ENCODE measurements around the gene SPRYD7. TPM values are rescaled to one million over a fixed set of nuclear protein-coding genes. Genes with fewer than 3 reads are reported as not detected.

The SPRYD7 gene
- total RNA-seq, 2 experiments from 2014 or later, result 1.1 to 1.5 TPM

DNA sequence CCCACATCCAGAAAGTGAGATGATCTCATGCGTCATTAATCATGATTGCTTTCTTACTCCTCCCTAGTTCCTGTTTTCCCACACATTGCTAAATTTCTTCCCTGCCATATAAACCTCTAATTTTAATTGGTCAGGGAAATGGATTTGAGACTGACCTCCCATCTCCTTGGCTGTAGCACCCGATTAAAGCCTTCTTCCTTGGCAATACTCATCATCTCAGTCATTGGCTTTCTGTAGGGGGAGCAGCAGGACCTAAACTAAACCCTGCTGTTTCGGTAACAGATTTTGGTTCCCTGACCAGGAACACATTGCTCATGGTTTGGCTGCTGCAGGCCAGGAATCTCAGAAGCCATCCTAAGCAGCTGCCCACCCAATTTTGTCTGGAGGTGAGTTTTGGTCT is 61.7 kb downstream of the SPRYD7 start:
- Mint-ChIP-seq H3K36me3 (ENCODE audit: low read depth) (no peaks in the 10 kb centered on the region), H3K27ac (no peak overlapping the region), H3K4me1 (ENCODE audit: low read depth) (no peaks in the 10 kb centered on the region), H3K27me3 (peaks cover 6% of the 10 kb centered on the region), H3K9me3 (peaks cover 6% of the 10 kb centered on the region), H3K4me3 (no peak overlapping the region)
- TF ChIP-seq, protein P1, sequence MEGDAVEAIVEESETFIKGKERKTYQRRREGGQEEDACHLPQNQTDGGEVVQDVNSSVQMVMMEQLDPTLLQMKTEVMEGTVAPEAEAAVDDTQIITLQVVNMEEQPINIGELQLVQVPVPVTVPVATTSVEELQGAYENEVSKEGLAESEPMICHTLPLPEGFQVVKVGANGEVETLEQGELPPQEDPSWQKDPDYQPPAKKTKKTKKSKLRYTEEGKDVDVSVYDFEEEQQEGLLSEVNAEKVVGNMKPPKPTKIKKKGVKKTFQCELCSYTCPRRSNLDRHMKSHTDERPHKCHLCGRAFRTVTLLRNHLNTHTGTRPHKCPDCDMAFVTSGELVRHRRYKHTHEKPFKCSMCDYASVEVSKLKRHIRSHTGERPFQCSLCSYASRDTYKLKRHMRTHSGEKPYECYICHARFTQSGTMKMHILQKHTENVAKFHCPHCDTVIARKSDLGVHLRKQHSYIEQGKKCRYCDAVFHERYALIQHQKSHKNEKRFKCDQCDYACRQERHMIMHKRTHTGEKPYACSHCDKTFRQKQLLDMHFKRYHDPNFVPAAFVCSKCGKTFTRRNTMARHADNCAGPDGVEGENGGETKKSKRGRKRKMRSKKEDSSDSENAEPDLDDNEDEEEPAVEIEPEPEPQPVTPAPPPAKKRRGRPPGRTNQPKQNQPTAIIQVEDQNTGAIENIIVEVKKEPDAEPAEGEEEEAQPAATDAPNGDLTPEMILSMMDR (IDR thresholded peaks at IDR 0.05), result no peak
- peaks cover 1 to 2% of the 10 kb centered on the region in 2 experiments for H3K27me3 ChIP-seq (ENCODE audit: control insufficient read depth in 1 of 2, insufficient read depth in 2 of 2, low read length in 2 of 2)
- ATAC-seq (ENCODE audit: poor library complexity), result no peak
- no peak overlapping the region for H3K27ac ChIP-seq (ENCODE audit: low read depth in 1 of 2, low read length in 2 of 2)
- H3K36me3 ChIP-seq (ENCODE audit: insufficient read depth, low read length), result no peaks in the 10 kb centered on the region
- H3K4me1 ChIP-seq (ENCODE audit: insufficient read depth, low read length), result no peaks in the 10 kb centered on the region
- H3K9me3 ChIP-seq (ENCODE audit: control insufficient read depth in 1 of 2, insufficient read depth in 1 of 2, low read length in 2 of 2), result peaks cover 12 to 28% of the 10 kb centered on the region in 2 experiments
- CTCF ChIA-PET, result no interaction called here
- DNase-seq, result no peak
- POLR2A ChIA-PET, result no interaction called here
- intact Hi-C loops (cut with DNase I, micrococcal nuclease), result no loop called here
- no peak overlapping the region for H3K4me3 ChIP-seq (ENCODE audit: low read length)

DNA sequence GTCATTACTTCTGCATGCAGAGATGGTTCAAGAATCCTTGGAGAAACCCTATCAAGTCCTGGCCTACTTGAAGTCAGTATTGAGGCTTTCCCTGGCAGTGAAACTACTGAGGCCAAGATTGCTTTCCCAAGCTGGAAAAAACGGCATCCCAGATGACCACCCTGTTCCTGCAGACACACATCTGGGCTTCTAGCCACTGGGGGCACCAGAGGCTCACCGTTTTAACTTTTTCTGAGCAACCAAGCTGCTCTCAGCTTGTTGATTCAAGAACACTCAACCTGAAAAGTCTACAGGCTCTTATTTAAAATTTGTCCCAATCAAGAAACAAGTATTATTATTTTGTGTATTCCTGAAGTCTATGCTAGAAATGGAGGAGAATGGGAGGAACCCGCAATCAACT is 66.6 kb downstream of the SPRYD7 start:
- TF ChIP-seq, protein P1 (IDR thresholded peaks at IDR 0.05), result no peak
- Histone ChIP-seq H3K27me3 (ENCODE audit: control insufficient read depth in 1 of 2, insufficient read depth in 2 of 2, low read length in 2 of 2) (no peaks in the 10 kb centered on the region), H3K4me3 (ENCODE audit: low read length) (no peak overlapping the region), H3K9me3 (ENCODE audit: control insufficient read depth in 1 of 2, insufficient read depth in 1 of 2, low read length in 2 of 2) (peaks cover 0 to 7% of the 10 kb centered on the region in 2 experiments), H3K27ac (ENCODE audit: low read depth in 1 of 2, low read length in 2 of 2) (no peak overlapping the region), H3K36me3 (ENCODE audit: insufficient read depth, low read length) (no peaks in the 10 kb centered on the region), H3K4me1 (ENCODE audit: insufficient read depth, low read length) (no peaks in the 10 kb centered on the region)
- ATAC-seq (ENCODE audit: poor library complexity) (no peak), DNase-seq (no peak)
- Mint-ChIP-seq H3K27me3 (no peaks in the 10 kb centered on the region), H3K4me3 (no peak overlapping the region), H3K36me3 (ENCODE audit: low read depth) (no peaks in the 10 kb centered on the region), H3K4me1 (ENCODE audit: low read depth) (no peaks in the 10 kb centered on the region), H3K27ac (no peak overlapping the region), H3K9me3 (no peaks in the 10 kb centered on the region)
- ChIA-PET CTCF (no interaction called here), POLR2A (no interaction called here)
- intact Hi-C loops (cut with DNase I, micrococcal nuclease), result no loop called here

DNA sequence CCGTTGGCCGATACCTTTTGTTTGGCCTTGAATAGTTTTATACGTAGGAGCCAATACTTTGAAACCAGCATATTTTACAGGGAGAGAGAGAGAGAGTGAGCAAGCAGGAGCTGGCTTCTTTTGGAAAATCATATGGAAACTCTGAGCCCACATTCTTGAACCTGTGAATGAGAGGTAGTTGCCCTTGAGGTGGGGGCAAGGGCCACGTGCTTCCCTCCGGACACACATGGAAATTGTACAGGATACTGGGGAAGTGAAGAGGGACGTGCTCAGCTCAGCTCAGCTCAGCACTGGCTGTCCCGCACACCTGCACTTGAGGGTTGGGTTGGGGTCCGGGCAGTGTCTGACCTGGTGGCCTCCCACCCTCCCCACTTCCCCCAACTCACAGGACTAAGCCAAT is 68.3 kb downstream of the SPRYD7 start:
- H3K36me3 ChIP-seq (ENCODE audit: insufficient read depth, low read length), result no peaks in the 10 kb centered on the region
- no peak for DNase-seq
- no peak overlapping the region for H3K4me3 ChIP-seq (ENCODE audit: low read length)
- intact Hi-C loops (cut with DNase I, micrococcal nuclease), result no loop called here
- H3K4me1 ChIP-seq (ENCODE audit: insufficient read depth, low read length), result no peaks in the 10 kb centered on the region
- CTCF ChIA-PET, result no interaction called here
- Mint-ChIP-seq H3K4me1 (ENCODE audit: low read depth) (no peaks in the 10 kb centered on the region), H3K27ac (no peak overlapping the region), H3K9me3 (no peaks in the 10 kb centered on the region), H3K27me3 (no peaks in the 10 kb centered on the region), H3K36me3 (ENCODE audit: low read depth) (no peaks in the 10 kb centered on the region), H3K4me3 (no peak overlapping the region)
- no peaks in the 10 kb centered on the region for H3K27me3 ChIP-seq (ENCODE audit: control insufficient read depth in 1 of 2, insufficient read depth in 2 of 2, low read length in 2 of 2)
- no peak overlapping the region for H3K27ac ChIP-seq (ENCODE audit: low read depth in 1 of 2, low read length in 2 of 2)
- ATAC-seq (ENCODE audit: poor library complexity), result no peak
- TF ChIP-seq, protein P1 (IDR thresholded peaks at IDR 0.05), result no peak
- no peaks in the 10 kb centered on the region for H3K9me3 ChIP-seq (ENCODE audit: control insufficient read depth in 1 of 2, insufficient read depth in 1 of 2, low read length in 2 of 2)
- POLR2A ChIA-PET, result no interaction called here

All from CD4-positive, alpha-beta T cell (primary cell).